ENCODE results near the gene TTC39B.

TTC39B gene

GRCh38 chr9:15287309-15287708, 19.7 kb downstream of the TTC39B start:
- Histone ChIP-seq H3K4me1 (ENCODE audit: low read depth, poor library complexity, severe bottlenecking) (no peaks in the 10 kb centered on the region), H3K9ac (no peak overlapping the region), H3K27ac (no peak overlapping the region), H2AFZ (ENCODE audit: low read depth) (no peak overlapping the region), H3K27me3 (ENCODE audit: insufficient read depth, low read depth) (no peaks in the 10 kb centered on the region), H3K4me2 (no peak overlapping the region), H3K4me3 (IDR thresholded peaks at IDR 0.05; ENCODE audit: insufficient read depth, low read depth, low read length) (no peak overlapping the region), H4K20me1 (ENCODE audit: insufficient read depth) (no peaks in the 10 kb centered on the region), H3K79me2 (ENCODE audit: insufficient read depth, low read depth) (no peaks in the 10 kb centered on the region), H3K36me3 (ENCODE audit: insufficient read depth) (no peaks in the 10 kb centered on the region)
- no peak for TF ChIP-seq CTCF (conservative IDR thresholded peaks at IDR 0.05; ENCODE audit: low read depth, low read length)

GRCh38 chr9:15286161-15286821, 20.7 kb downstream of the TTC39B start:
- H2AFZ ChIP-seq (ENCODE audit: low read depth) = no peak overlapping the region
- TF ChIP-seq CTCF (conservative IDR thresholded peaks at IDR 0.05; ENCODE audit: low read depth, low read length) = no peak
- no peaks in the 10 kb centered on the region for H3K4me1 ChIP-seq (ENCODE audit: low read depth, poor library complexity, severe bottlenecking)
- H3K27ac ChIP-seq = no peak overlapping the region
- no peak overlapping the region for H3K9ac ChIP-seq
- no peak overlapping the region for H3K4me2 ChIP-seq
- no peaks in the 10 kb centered on the region for H4K20me1 ChIP-seq (ENCODE audit: insufficient read depth)
- no peaks in the 10 kb centered on the region for H3K79me2 ChIP-seq (ENCODE audit: insufficient read depth, low read depth)
- H3K36me3 ChIP-seq (ENCODE audit: insufficient read depth) = no peaks in the 10 kb centered on the region
- H3K4me3 ChIP-seq (IDR thresholded peaks at IDR 0.05; ENCODE audit: insufficient read depth, low read depth, low read length) = no peak overlapping the region
- H3K27me3 ChIP-seq (ENCODE audit: insufficient read depth, low read depth) = no peaks in the 10 kb centered on the region

GRCh38 chr9:15282567-15283285, 24.3 kb downstream of the TTC39B start:
- H3K79me2 ChIP-seq (ENCODE audit: insufficient read depth, low read depth) = no peaks in the 10 kb centered on the region

GRCh38 chr9:15280647-15281046, 26.4 kb downstream of the TTC39B start:
- no peak overlapping the region for H3K9ac ChIP-seq

More at GRCh38 chr9:15282567-15283285, 24.3 kb downstream of the TTC39B start:
- Histone ChIP-seq H3K9ac (no peak overlapping the region), H3K4me1 (ENCODE audit: low read depth, poor library complexity, severe bottlenecking) (no peaks in the 10 kb centered on the region), H3K36me3 (ENCODE audit: insufficient read depth) (no peaks in the 10 kb centered on the region), H2AFZ (ENCODE audit: low read depth) (no peak overlapping the region), H3K4me3 (IDR thresholded peaks at IDR 0.05; ENCODE audit: insufficient read depth, low read depth, low read length) (no peak overlapping the region), H3K27me3 (ENCODE audit: insufficient read depth, low read depth) (no peaks in the 10 kb centered on the region), H4K20me1 (ENCODE audit: insufficient read depth) (no peaks in the 10 kb centered on the region), H3K4me2 (no peak overlapping the region), H3K27ac (no peak overlapping the region)
- no peak for TF ChIP-seq CTCF (conservative IDR thresholded peaks at IDR 0.05; ENCODE audit: low read depth, low read length)

More at GRCh38 chr9:15280647-15281046, 26.4 kb downstream of the TTC39B start:
- no peak overlapping the region for H3K27ac ChIP-seq
- no peaks in the 10 kb centered on the region for H3K79me2 ChIP-seq (ENCODE audit: insufficient read depth, low read depth)
- H3K4me1 ChIP-seq (ENCODE audit: low read depth, poor library complexity, severe bottlenecking) = no peaks in the 10 kb centered on the region
- no peaks in the 10 kb centered on the region for H3K27me3 ChIP-seq (ENCODE audit: insufficient read depth, low read depth)
- H3K36me3 ChIP-seq (ENCODE audit: insufficient read depth) = no peaks in the 10 kb centered on the region
- H4K20me1 ChIP-seq (ENCODE audit: insufficient read depth) = no peaks in the 10 kb centered on the region
- no peak overlapping the region for H3K4me2 ChIP-seq
- H3K4me3 ChIP-seq (IDR thresholded peaks at IDR 0.05; ENCODE audit: insufficient read depth, low read depth, low read length) = no peak overlapping the region
- TF ChIP-seq CTCF (conservative IDR thresholded peaks at IDR 0.05; ENCODE audit: low read depth, low read length) = no peak
- no peak overlapping the region for H2AFZ ChIP-seq (ENCODE audit: low read depth)
